ENCODE measurements around the gene CBARP.

- TF ChIP-seq CTCF (IDR thresholded peaks at IDR 0.05) = no peak
- TF ChIP-seq E2F1 (CRISPR knock-in tag; IDR thresholded peaks at IDR 0.05) = no peak
- no peak for TF ChIP-seq SMAD4 (CRISPR knock-in tag; IDR thresholded peaks at IDR 0.05)
- TF ChIP-seq ZNF121 (CRISPR knock-in tag; IDR thresholded peaks at IDR 0.05) = no peak
- TF ChIP-seq ATF6 (CRISPR knock-in tag; IDR thresholded peaks at IDR 0.05) = no peak
- TF ChIP-seq ZMAT4 (CRISPR knock-in tag; IDR thresholded peaks at IDR 0.05) = no peak
- no peak for TF ChIP-seq TEAD4 (CRISPR knock-in tag; IDR thresholded peaks at IDR 0.05)
- TF ChIP-seq SP1 (CRISPR knock-in tag; conservative IDR thresholded peaks at IDR 0.05) = no peak
- TF ChIP-seq ETV6 (CRISPR knock-in tag; IDR thresholded peaks at IDR 0.05) = no peak
- TF ChIP-seq MAX (CRISPR knock-in tag; IDR thresholded peaks at IDR 0.05) = no peak
- TF ChIP-seq CREM (CRISPR knock-in tag; IDR thresholded peaks at IDR 0.05) = no peak
- TF ChIP-seq KAT7 (CRISPR knock-in tag; IDR thresholded peaks at IDR 0.05; ENCODE audit: borderline replicate concordance) = no peak
- TF ChIP-seq ZNF281 (CRISPR knock-in tag; IDR thresholded peaks at IDR 0.05) = no peak
Measured at GRCh38 chr19:1285737-1286360, 48.0 kb upstream of the CBARP start, which contains the start of gene EFNA2.
